ENCODE measurements around the gene AAMDC. TPM values are rescaled to one million over a fixed set of nuclear protein-coding genes. Genes with fewer than 3 reads are reported as not detected.

Gene AAMDC
- total and polyA plus RNA-seq, 10 of the 15 experiments (the other 5 are each of a cell fraction or from before 2014, with no cell fraction given) = 3.7 to 38.3 (median 11.2) TPM

DNA sequence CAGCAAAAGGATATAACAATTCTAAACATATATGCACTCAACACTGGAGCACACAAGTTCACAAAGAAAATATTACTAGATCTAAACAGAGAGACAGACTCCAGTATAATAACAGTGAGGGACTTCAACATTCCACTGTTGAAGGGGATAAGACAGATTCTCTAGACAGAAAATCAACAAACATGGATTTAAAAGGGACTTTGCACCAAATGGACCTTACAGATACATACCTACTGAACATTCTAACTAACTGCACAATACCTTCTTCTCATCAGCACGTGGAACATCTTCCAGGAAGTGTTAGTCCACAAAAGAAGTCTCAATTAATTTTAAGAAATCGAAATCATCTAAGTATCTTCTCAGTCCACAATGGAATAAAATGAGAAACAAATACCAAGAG lies 27.0 kb upstream of the AAMDC start (continued):
- TF ChIP-seq E4F1 (IDR thresholded peaks at IDR 0.05; ENCODE audit: borderline replicate concordance, partially characterized antibody) (no peak), SREBF1 (IDR thresholded peaks at IDR 0.05; ENCODE audit: low read length) (no peak), NFXL1 (IDR thresholded peaks at IDR 0.05; ENCODE audit: borderline replicate concordance) (no peak), SMAD5 (IDR thresholded peaks at IDR 0.05; ENCODE audit: low read depth) (no peak)

DNA sequence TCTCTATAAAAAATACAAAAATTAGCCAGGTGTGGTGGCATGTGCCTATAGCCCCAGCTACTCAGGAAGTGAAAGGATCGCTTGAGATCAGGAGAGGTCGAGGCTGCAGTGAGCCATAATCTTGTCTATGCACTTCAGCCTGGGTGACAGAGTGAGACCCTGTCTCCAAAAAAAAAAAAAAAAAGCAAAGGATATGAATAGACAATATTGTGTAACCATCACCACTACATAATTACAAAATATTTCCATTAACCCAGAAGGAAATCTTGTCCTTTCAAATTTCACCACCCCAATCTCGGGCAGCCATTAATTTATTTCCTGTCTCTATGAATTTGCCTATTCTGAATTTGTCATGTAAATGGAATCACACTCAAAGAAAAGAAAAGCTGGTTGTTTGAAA lies 21.6 kb upstream of the AAMDC start:
- POLR2A ChIA-PET = interaction anchor here (1.0 kb wide), 1 partner anchor 12 kb away, joined by 3 read pairs; no protein-coding TSS in a partner anchor
- in situ Hi-C loops (cut with MboI) = no loop called here
- peaks cover 40% of the 10 kb centered on the region for H3K79me2 ChIP-seq (ENCODE audit: control insufficient read depth, insufficient read depth, low read length)

More for the DNA sequence above, 21.6 kb upstream of the AAMDC start:
- ATAC-seq (no peak), FAIRE-seq (no peak), DNase-seq (ENCODE audit: low read depth, low spot score) (no peak)
- no peak overlapping the region for H3K27ac ChIP-seq (ENCODE audit: control insufficient read depth, insufficient read depth)
- WGBS (ENCODE audit: insufficient coverage, insufficient replicate concordance, low lambda C conversion rate, missing lambda C conversion rate) = 65% methylated on average over 3 of the region's 3 CpGs
- RAD21 ChIA-PET (ENCODE audit: unreplicated experiment) = interaction anchor here (0.7 kb wide), 1 partner anchor 11 kb away, joined by 3 read pairs; no protein-coding TSS in a partner anchor
- no peak overlapping the region for H3K4me3 ChIP-seq
- no peak overlapping the region for H3K4me2 ChIP-seq (ENCODE audit: control insufficient read depth, insufficient read depth)
- no peaks in the 10 kb centered on the region for H3K27me3 ChIP-seq (replicated peaks in 1 of 2; ENCODE audit: control insufficient read depth in 2 of 2, insufficient read depth in 2 of 2, low read length in 1 of 2)
- SMC1A ChIA-PET (ENCODE audit: uncharacterized antibody, unreplicated experiment) = interaction anchor here (1.3 kb wide), 1 partner anchor 10 kb away, joined by 3 read pairs; no protein-coding TSS in a partner anchor
- intact Hi-C loops (cut with micrococcal nuclease; ENCODE audit: unreplicated experiment) = no loop called here
- no TSS peak for BruUV-seq (replicated peaks)
- TF ChIP-seq, protein P1, sequence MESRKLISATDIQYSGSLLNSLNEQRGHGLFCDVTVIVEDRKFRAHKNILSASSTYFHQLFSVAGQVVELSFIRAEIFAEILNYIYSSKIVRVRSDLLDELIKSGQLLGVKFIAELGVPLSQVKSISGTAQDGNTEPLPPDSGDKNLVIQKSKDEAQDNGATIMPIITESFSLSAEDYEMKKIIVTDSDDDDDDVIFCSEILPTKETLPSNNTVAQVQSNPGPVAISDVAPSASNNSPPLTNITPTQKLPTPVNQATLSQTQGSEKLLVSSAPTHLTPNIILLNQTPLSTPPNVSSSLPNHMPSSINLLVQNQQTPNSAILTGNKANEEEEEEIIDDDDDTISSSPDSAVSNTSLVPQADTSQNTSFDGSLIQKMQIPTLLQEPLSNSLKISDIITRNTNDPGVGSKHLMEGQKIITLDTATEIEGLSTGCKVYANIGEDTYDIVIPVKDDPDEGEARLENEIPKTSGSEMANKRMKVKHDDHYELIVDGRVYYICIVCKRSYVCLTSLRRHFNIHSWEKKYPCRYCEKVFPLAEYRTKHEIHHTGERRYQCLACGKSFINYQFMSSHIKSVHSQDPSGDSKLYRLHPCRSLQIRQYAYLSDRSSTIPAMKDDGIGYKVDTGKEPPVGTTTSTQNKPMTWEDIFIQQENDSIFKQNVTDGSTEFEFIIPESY (IDR thresholded peaks at IDR 0.05) = no peak
- TF ChIP-seq EP300 (IDR thresholded peaks at IDR 0.05; ENCODE audit: borderline replicate concordance in 1 of 2, control insufficient read depth in 1 of 2, low read depth in 2 of 2, low read length in 2 of 2) (no peak), RUNX3 (IDR thresholded peaks at IDR 0.05; ENCODE audit: low read length) (no peak), MYC (IDR thresholded peaks at IDR 0.05; ENCODE audit: insufficient read depth, insufficient read length, insufficient replicate concordance, low read length, severe bottlenecking) (no peak), BHLHE40 (IDR thresholded peaks at IDR 0.05; ENCODE audit: borderline replicate concordance in 1 of 2, low read depth in 2 of 2, low read length in 1 of 2) (no peak), IRF4 (IDR thresholded peaks at IDR 0.05; ENCODE audit: low read depth, low read length) (no peak), SREBF2 (IDR thresholded peaks at IDR 0.05; ENCODE audit: low read length) (no peak), RELA (IDR thresholded peaks at IDR 0.05; ENCODE audit: borderline replicate concordance, partially characterized antibody) (no peak), NR2F1 (conservative IDR thresholded peaks at IDR 0.05) (no peak)
- TF ChIP-seq, protein P2, sequence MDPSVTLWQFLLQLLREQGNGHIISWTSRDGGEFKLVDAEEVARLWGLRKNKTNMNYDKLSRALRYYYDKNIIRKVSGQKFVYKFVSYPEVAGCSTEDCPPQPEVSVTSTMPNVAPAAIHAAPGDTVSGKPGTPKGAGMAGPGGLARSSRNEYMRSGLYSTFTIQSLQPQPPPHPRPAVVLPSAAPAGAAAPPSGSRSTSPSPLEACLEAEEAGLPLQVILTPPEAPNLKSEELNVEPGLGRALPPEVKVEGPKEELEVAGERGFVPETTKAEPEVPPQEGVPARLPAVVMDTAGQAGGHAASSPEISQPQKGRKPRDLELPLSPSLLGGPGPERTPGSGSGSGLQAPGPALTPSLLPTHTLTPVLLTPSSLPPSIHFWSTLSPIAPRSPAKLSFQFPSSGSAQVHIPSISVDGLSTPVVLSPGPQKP (IDR thresholded peaks at IDR 0.05; ENCODE audit: low read depth, low read length) = no peak
- TF ChIP-seq, protein P3, sequence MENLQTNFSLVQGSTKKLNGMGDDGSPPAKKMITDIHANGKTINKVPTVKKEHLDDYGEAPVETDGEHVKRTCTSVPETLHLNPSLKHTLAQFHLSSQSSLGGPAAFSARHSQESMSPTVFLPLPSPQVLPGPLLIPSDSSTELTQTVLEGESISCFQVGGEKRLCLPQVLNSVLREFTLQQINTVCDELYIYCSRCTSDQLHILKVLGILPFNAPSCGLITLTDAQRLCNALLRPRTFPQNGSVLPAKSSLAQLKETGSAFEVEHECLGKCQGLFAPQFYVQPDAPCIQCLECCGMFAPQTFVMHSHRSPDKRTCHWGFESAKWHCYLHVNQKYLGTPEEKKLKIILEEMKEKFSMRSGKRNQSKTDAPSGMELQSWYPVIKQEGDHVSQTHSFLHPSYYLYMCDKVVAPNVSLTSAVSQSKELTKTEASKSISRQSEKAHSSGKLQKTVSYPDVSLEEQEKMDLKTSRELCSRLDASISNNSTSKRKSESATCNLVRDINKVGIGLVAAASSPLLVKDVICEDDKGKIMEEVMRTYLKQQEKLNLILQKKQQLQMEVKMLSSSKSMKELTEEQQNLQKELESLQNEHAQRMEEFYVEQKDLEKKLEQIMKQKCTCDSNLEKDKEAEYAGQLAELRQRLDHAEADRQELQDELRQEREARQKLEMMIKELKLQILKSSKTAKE (IDR thresholded peaks at IDR 0.05; ENCODE audit: low read depth, poor library complexity, severe bottlenecking) = no peak
- no peak overlapping the region for H3K9ac ChIP-seq (ENCODE audit: control insufficient read depth, insufficient read depth, low read length)
- no peak overlapping the region for H2AFZ ChIP-seq (ENCODE audit: control insufficient read depth, low read depth, low read length)
- CTCF ChIA-PET = no interaction called here
- peaks cover 1% of the 10 kb centered on the region; the same call in 2 of the 3 replicates for H3K9me3 ChIP-seq (replicated peaks; ENCODE audit: control insufficient read depth, insufficient read depth, low read length)
- H3K4me1 ChIP-seq (ENCODE audit: control insufficient read depth, insufficient read depth, low read length) = no peaks in the 10 kb centered on the region
- peaks cover 0 to 3% of the 10 kb centered on the region in 2 experiments; a peak in 1 of 4 replicates for H3K36me3 ChIP-seq (ENCODE audit: control insufficient read depth in 2 of 2, insufficient read depth in 2 of 2, low read length in 1 of 2)
- H4K20me1 ChIP-seq (ENCODE audit: control insufficient read depth, insufficient read depth) = peaks cover 9% of the 10 kb centered on the region; the same call in 1 of the 2 replicates
